GDM1 (cell line): ENCODE measurements around the gene SLC39A1.

Experiments used
- DNase-seq: peaks from one replicate; lab custom pipeline; 2025; lab: John Stamatoyannopoulos, UW

Gene SLC39A1

GRCh38 chr1:153951801-153952200 lies 11.5 kb downstream of the SLC39A1 start:
- no peak for DNase-seq

DNA sequence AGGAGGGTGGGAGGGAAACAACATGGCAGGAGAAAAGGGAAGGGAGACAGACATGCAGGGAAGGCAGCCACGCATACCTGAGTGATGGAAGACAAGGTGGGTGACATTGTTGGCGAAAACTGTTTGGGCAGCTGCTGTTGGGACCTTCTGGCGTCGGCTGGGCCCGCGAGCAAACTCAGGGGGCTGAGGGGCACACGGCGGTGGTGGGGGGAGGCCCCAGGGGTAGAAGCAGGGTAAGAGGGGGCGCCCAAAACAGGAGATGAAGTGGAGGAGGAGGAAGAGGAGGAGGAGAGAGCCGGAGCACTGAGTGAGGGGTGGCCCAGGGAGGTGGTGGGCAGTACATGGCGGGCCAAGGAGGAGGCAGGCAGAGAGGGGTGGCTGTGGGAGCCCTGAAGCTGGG lies 12.2 kb downstream of the SLC39A1 start:
- no peak for DNase-seq

- peak; percentile 78 for DNase-seq
Measured at GRCh38 chr1:153946622-153947241, 16.6 kb downstream of the SLC39A1 start, which contains the start of gene DENND4B. DENND4B (minus strand) TSS chr1:153946718; CDS start chr1:153944374, 2,344 bp downstream.

DNA sequence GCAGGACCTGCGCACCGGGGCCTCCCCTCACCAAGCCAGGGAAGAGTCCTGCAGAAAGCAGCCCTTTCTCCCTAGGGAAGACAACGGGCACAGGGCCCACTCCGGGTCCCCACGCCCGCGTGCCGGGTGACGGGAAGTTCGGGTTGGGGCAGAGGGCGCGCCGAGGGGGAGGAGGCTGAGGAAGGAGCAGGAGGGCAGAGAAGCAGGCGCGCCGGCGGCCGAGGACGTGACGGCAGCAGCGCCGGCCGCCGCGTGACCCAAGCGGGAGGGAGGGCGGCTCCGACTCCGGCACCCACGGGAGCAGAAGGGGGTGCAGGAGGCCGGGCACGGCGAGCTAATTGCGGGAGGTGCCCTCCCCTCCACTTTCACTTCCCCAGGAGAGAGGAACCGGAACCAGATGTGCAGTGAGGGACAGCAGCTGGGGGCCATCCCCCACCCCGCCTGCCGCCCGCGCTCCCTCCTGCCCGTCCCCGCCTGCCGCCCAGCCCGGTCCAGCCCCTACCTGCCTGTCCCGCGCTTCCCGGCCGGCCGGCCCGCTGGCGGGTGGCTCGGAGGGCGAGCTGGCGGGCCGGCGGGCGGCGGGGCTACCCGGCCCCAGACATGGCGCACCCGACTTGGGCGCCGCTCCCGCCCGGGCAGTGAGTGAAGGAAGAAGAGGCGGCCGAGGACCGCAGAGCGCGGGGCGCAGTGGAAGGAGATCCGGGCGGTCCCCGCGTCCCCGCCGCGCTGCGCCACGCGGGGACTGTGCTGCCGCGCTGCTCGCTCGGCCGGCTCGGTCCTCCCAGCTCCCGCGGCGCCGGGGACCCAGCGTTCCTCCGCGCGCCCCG lies 17.3 kb downstream of the SLC39A1 start:
- DNase-seq, result peak; percentile 82

DNA sequence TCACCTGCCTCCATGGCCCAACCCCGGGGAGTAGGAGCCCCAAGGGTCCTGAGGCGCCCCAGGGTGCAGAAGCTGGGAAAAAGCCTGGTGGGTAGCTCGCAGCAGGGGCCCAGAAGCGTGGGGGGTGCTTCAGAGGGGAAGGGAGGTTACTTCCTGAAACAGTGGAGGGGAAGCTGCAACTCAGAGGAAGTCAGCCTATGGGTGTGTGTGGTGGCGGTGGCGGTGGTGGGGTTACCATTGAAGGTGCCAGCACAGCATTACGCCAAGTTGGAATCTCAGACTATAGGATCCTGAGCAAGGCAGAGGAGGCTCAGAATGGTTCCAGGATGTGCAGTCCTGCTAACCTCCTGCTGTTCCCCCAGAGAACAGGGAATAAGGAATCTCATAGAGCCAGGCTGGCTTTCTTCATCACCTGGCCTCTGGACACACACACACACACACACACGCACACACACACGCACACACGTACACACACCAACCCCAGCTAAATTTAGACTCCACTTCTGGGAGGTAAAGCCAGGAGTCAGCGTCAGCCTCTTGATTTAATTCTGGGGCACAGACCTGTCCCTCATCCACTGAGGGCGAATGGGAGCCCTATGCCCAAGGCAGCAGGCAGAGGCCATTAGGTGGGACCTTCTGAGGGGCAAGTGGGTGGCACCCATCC lies 18.1 kb downstream of the SLC39A1 start:
- DNase-seq, result peak; percentile 76

GRCh38 chr1:153944827-153945117 lies 18.6 kb downstream of the SLC39A1 start:
- no peak for DNase-seq

DNA sequence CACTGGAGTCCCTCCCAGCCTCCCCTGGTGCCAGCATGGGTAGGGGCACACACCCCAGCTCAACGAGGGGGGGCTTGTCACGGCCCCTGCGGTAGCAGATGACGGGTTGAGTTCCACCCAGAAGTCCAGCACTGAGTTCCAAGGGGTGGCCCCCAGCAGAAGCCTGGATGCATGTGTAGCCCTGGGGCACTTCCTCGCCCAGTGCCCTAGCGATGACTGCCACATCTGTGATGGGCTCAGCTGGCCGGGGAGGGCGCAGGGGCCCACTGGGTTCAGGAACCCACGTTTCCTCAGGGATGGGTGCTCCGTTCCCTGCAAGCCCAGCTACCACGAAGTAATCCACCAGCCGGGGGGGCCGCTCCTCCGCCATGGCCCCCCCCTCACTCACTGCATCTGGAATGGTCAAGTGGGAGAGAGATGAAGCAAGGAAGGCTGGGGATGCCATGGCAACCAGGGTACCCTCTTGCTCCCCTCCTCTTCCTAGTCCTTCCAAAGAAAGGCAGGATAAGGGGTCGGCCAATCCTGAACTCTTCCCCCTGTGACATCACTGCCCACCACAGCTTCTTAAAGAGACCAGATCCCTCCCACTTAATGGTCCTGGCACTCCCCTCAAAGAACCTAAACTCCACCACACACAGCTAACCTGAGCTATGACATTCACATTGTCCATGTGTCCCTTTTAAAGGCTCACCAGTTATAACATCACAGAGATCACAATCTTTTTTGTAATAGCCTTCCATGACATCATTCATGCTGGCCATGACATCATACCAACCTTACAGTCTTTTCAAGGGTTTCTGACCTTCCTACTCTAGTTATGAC lies 19.1 kb downstream of the SLC39A1 start:
- DNase-seq, result no peak

- DNase-seq, result no peak
Measured at GRCh38 chr1:153942766-153943549, 20.4 kb downstream of the SLC39A1 start.

- DNase-seq, result no peak
Measured at GRCh38 chr1:153941826-153942725, 21.3 kb downstream of the SLC39A1 start.

DNA sequence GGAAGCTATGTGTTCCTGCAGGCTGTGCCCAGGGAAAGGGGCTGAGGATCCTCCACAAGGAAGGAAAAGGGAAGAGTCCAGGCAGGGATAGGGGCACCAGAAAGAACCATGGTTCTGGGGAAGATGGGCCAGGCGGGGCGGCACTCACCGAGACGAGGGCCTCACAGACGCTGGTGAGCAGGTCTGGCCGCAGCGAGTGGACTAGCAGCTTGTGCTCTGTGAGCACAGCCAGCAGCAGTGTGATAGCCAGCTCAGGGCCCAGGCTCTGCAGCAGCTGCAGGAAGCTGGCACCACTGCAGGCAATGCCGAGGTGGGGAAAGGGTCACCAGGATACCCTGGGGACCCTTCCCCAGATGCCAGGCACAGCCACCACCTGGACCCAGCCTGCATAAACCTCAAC lies 22.6 kb downstream of the SLC39A1 start:
- no peak for DNase-seq

- no peak for DNase-seq
Measured at GRCh38 chr1:153939476-153939875, 23.9 kb downstream of the SLC39A1 start.

DNA sequence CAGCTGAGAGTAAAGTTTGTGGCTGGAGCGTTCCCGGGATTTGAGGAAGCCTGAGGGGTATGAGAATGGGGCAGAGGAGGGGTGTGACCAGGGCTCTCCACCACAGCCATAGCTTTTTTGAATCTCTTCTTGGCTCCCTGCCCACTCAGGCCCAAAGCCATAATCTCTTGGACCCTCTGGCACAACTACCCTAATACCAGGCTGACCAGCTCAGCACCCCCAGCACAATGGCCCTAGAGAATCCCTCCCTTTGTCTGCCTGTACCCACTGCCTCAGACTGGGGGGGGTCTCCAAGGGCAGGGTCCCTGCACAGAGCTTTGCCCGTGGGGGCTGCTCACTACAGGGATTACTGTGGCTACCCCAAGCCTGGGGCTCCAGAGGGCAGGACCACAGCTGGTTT lies 24.3 kb downstream of the SLC39A1 start:
- DNase-seq, result no peak

DNA sequence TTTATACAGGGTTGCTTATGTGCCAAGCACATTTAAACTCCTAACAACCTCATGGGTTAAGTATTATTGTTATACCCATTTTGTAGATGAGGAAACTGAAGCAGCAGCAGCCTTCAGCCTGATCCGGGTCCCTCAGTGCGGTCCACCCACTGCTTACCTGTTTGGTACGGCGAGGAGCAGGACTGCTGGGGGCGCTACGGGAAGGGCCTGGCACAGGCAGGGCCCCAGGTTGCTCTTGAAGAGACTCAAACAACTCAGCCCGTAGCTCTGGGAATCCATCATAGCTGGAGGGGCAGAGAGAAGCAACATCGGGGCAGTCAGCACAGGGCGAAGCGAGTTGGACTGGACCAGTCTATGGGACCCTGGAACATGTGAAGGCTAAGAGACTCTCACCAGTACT lies 26.0 kb downstream of the SLC39A1 start:
- DNase-seq, result no peak

- DNase-seq, result no peak
Measured at GRCh38 chr1:153936011-153936802, 27.1 kb downstream of the SLC39A1 start.

- DNase-seq, result no peak
Measured at GRCh38 chr1:153934746-153935145, 28.6 kb downstream of the SLC39A1 start.

- no peak for DNase-seq
Measured at GRCh38 chr1:153933955-153934354, 29.4 kb downstream of the SLC39A1 start.

GRCh38 chr1:153933430-153933829 lies 29.9 kb downstream of the SLC39A1 start:
- no peak for DNase-seq

GRCh38 chr1:153932156-153933131 lies 30.9 kb downstream of the SLC39A1 start:
- DNase-seq, result no peak
